HG03064 (cell line): ENCODE data around the gene HMGCS2.
"Not testable (repeated sequence)": the region's sequence is repeated elsewhere in the genome, so short reads cannot be mapped to it uniquely, and the experiment has no call there.

ENCODE experiments used
- ATAC-seq: cut with Tn5 transposase; IDR thresholded peaks from one replicate; pipeline ENCODE4 v1.9.1; 2021; ENCODE audit warnings: low read depth; ENCODE audit not compliant: unreplicated experiment

The HMGCS2 gene

DNA sequence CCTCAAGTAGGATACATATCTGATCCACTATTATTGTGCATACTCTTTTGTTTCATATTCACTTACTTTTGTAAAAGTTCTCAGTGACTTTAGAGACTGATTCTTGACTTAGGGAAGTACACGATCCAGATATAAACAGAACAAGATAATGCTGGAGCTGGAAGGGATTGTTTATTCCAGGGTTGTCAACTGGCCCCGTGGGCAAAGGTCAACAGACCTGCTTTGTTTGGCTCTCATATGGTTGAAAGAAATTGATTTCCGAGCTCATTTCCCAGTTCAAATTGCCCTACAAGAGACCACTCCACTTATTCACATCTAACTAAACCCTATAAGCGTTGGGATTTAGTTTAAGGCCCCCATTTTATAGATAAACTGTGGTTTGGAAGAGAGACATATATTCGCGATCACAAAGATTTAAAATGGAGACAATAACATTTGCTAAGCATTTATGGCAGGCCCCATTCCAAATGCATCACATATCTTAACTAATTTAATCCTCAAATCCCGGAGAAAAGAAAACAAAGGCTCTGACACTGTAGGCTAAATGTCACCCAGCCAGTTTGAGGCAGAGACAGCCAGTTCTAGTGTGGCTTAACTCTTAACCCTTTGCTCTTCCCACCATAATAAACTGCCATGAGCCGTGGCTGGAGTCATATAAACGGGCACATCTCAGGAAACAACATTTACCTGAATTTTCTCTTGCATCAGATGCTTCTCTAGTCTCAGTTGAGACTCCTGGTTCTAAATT, 21.9 kb upstream of the HMGCS2 start:
- no peak for ATAC-seq

DNA sequence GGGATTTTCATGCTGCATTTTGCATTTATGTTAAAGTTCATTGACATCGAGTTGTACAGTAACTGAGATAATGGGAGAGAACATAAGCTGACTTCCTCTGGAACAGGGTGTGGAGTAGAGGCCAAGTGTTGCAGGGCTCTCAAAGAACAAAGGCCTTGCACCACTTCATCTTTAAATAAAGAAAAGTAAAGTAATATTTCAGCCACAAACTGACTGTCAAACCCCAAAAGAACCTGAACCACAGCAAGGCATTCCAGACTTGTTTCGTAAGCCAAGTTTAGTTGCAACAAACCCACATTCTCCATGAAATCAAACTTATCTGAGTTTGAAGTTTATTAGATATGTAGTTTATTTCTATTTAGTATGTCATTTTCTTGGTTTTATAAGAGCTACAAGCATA, 19.1 kb upstream of the HMGCS2 start:
- ATAC-seq = no peak

DNA sequence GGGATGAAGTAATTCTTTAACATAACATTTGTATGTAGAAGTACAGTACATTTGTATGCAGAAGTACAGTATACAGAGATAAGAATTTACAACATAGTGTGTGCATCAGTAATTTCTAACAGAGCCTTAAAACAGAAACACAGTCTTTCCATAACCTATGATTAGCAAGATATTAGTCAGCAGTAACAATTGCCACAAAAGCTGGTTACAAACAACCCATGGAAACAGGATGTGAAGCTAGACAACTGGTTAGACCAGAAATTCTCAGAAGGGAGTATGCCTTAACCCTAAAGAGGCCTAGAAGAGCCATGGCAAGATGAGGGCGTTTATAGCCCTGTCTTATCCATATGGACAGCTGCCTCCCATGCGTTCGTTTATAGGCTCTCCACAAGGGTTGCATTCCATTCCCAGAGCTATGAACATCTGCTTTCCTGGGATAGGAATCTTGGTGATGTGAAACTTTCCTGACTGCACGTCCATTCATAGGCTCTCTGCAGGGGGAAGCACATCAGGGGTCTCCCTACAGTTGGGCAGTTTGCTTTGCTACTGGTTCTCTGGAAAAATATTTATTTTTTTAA, 17.9 kb upstream of the HMGCS2 start:
- ATAC-seq = not testable (repeated sequence)

DNA sequence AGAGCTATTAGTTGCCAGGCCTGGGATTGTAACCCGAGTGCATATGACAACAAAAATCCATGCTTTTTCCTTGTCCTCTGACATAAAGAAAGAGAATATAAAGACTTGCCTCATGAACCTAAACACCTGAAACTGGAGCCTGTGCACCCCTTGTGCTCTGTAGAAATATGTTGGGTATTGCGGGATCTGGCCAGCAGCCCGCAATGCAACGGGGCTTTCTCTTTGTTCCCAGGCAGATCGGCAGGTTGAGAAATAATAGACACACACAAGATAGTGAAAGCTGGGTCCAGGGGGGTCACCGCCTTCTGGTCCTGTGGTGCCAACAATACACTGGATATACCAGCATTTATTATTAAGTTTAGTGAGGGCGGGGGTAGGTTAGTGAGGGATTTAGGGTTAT, 17.3 kb upstream of the HMGCS2 start:
- ATAC-seq = not testable (repeated sequence)

DNA sequence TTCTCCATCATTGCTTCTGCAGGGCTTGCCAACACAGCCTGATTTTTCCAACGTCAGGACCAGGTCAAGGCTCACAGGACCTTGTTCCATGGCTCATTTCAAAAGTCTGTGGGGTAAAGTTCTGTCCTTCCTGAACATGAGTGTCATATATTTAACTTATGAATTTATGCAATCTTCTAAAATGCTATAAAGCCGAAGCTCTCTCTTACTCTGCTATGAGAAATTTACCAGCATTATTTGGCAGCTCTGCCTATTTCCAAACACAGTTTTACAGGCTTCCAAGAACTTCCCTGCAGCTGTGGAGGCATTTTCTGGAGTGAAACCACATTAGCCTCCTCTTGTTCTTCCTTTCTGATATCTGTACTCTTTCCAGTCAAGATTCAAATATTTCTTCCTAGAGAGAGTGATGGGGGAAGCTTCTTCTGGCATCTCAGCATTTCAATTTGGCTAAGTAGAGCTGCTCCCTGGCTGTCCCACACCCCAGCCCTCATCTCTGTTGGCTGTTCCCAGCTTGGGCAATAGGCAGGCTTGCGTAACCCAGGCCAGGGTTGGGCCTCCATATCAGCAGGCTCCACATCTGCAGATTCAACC, 15.6 kb upstream of the HMGCS2 start:
- ATAC-seq = no peak

DNA sequence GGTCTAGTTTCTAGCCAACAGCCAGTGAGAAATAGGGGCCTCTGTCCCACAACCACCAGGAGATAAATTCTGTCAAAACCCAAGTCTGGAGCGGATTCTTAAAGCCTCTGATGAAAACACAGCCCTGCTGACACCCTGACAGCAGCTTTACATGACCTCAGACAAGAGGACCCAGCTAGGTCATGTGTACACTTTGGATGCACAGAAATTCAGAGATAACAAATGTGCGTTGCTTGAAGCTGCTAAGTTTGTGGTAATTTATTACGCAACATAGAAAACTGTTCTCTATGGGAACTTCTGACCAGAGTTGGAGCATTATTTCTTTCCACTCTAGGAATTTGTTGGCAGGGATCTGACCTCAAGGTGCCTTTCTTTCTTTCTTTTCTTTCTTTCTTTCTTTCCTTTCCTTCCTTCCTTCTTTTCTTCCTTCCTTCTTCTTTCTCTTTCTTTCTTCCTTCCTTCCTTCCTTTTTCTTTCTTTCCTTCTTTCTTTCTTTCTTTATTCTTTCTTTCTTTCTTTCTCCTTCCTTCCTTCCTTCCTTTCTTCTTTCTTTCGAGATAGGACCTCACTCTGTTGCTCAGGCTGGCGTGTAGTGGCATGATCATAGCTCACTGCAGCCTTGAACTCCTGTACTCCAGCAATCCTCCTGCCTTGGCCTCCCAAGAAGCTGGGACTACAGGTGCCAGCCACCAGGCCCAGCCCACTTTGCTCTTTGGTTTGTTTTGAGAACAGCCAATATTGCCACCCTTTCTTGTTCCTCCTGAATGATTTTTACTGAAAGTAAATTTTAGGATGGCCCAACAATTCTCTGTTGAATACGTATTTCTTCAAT, 14.9 kb upstream of the HMGCS2 start:
- no peak for ATAC-seq

DNA sequence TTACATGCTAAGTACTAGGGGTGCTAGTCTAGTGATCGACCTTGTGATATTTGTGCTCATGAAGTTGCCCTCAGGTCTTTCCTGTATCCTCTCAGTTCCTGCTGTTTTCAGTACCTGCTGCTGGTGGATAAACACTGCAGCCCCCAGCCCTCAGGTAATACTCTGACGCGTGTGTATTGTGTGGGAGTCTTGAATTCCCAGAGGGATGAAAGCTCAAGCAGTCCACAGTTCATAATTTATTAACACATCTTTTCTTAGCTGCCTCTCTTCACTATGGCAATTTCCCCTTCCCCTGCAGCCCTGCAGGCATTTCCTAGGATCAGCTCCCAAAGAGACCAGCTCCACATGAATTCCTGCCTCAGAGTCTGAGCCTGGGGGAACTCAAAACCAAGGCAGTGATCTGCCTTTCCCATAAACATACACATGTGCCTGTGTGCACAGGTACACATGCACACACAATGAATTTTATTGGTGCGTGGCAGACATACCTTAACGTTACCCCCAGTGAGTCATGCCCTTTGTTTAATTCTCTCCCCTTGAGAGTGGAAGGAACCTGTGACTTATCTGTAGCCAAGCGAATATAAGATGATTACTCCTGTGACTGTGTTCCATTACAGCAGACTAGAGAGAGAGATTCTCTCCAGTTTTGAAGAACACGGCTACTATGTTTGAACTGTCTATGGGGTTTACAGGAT, 14.1 kb upstream of the HMGCS2 start:
- no peak for ATAC-seq

DNA sequence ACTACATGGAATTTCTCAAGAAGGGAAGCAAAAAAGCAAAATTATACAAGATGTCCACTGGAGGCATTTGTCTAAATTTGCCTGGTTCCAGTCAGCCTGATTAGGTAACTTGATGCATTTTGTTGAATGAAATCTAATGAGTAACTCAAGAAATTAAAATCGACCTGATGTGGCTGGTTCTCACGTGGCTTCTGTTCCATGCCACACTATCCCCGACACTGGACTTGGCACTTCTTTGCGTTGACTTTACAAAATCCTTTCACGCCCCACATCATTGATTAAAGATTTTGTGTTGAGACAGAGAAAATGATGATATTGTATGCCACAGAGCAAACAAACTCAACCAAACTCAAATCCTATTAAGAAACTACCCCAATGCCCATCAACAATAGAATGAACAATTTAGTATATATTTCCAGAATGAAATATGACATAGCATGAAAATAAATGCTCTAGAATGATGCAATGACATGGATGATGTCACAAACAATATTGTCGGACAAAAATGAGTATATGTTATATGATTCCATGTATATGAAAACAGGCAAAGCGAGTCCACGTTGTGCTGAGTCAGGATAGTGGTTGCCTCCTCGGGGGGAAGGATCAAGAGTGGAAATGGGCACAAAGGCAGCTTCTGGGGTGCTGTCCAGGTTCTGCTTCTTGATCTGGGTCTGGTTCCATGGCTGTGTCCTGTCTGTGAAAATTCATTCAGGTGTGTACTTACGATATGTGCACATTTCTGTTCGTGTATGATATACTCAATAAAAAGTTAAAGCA, 12.9 kb upstream of the HMGCS2 start:
- ATAC-seq = no peak

DNA sequence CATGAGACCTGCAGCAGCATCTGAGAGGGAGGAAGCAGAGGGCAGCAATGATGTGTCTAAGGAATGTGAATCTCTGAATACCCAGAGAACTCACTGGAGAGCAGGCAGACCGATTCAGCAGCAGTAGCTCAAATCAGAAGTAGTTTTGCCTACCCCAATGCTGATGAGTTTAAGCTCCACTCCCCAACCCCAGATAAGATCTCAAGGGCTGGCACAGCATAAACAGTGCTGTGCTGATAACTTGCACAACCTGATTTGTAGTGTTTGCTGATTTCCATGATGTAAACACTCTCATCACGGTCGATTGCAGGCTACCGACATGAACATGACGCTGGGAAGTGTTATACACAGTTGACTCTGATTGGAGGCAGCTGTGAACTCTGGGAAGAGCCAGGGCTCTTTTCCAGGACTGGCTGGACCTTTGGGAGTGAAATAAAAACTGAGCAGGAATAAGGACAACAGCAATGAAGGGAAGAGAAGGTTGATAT, 11.2 kb upstream of the HMGCS2 start:
- ATAC-seq = no peak

DNA sequence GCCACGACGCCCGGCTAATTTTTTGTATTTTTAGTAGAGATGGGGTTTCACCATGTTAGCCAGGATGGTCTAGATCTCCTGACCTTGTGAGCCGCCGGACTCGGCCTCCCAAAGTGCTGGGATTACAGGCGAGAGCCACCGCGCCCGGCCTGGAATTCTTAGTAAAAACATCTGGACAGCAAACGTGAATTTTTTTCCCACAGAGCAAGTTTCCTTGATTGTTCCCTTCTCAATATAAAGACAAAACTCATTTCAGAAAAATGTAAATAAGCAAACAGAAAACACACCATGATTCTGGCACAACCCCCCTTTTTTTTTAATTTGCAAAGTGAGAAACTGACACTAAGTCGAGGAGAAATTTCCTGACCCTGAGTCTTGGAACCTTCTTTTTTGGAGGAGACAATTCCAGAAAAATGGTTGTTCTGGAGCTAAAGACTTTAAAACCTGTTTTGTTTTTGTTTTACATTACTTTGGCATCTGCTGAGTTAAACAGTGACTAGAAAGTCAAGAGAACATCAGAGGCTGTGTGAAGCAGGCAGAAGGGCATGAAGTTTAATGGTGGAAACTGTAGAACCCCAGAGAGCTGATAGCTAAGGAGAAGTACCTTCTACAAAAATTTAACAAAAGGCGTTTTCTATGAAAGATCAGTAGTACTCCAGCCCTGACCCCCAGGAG, 10.3 kb upstream of the HMGCS2 start:
- ATAC-seq = no peak

DNA sequence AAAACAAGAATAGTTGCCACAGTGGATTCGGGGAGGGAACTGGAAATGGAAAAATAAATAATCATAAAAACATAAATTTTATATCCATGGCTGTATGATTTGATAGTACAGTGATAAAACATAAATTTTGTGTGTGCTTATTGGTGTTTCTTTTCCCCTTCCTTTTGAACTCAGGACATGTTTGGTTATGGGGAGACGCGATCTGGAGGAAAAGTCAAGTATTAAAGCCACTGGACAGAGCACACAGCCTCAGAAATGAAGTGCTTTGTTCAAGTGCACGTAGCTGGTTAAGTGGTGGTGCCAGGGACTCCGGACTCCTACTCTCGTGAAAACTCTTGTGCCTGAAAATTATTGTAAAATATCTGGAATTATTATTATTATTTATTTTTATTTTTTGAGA, 9.7 kb upstream of the HMGCS2 start:
- no peak for ATAC-seq

DNA sequence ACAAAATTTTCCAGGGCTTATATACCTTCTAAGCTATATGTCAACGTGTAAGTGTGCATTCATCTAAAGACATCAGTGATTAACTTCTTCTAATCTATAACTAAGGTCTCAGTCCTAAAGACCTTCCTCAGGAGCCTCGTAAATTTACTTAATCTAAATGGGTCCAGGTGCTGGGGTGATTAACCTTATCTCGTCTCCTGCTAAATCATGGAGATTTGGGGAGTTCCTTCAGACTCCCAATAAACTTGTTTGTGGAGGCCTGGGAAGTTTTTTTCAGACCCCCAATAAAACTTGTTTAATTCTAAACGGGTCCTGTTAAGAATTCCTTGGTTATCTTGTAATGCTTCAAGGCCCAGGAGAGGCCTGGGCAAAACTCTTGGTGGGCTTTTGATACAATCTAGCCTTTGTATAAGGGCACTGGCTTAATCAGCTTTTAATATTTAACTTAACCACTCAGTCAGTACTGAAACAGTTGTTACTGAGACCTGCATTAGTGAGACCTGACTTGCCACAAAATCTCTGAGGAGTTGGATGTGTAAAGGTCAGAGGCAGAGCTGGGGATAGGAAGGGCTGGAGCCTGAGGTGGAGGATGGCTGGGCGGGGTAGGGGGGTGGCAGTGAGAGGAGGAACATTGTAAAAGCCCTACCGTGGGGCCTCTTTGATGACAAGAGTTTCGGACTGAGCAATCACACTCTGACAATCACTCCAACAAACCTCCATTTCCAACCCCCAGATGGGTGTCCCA, 6.2 kb upstream of the HMGCS2 start:
- no peak for ATAC-seq

DNA sequence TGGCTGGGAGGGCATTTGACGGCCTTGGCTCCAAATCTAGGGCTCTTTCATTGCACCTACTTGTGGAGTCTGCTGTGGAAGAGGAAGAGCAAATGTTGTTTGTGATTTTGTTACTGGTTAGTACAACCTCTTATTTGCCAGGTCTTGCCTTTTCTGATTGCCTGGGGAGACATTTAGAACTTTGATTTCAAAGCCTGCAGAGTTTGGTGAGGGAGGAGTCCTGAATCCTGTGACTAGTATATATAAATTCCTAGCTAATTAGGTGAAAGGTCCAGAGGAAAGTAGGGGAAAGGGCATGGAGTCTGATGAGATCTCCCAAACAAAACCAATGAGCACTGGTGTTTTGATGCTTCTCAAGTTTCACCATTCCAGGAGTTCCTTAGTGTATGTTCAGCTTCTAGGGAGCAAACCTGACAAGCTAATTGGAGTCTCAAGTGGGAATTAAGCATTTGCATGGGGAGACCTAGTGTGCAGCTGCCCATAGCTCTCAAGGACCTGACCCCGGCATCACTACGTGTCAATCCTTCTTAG, 5.1 kb upstream of the HMGCS2 start:
- ATAC-seq = no peak

DNA sequence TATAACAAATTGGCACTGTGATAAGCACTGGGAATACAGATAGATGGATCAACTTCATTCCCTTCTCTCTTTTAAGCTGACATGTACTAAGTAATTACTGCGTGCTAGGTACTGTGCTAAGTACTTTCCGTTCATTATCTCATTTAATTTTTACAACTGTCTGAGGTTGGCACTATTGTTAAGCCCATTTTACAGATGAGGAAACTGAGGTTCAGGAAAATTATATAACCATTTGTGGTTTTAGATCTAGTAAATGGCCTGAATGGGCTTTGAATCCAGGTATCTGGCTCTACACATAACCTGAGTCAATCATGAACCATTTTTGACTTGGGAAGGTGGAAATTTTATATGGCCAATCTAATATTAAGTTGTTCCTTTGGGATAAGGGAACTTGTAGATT, 3.6 kb upstream of the HMGCS2 start:
- ATAC-seq = no peak

DNA sequence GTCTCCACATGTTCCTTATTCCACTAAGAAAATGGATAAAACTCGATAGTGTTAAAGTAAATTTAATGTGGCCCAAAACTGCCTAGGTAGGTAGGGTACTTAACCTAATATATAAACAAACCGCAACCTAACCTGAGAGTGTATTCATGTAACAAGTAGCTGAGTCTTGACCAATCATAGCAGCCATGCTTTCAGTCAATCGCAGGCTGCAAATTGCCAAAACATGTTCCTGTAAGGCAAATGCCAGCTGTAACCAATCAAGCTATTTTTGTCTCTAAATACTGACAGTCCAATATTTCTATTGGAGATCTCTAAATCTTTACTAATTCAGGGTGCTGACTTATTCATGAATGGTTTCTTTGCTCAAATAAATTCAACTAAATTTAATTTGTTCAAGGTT, 3.1 kb upstream of the HMGCS2 start:
- ATAC-seq = no peak

DNA sequence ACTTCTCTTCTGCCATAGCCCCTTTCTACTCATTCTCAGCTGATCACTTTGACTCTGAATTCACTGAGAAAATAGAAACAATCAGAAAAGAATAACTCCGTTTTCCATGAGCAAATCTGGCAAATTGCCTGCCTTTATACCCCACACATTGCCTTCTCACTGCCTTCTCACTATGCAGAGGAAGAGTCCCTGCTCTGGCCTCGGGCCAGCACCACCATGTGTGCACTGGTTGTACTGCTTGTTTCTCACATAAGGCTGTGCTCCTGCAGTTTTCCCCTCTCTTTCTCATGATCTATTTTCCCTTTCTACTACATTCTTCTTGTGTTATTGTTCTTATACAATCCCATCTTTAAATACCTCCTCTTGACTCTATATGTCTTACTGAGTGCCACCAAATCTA, 2.3 kb upstream of the HMGCS2 start:
- ATAC-seq = no peak

DNA sequence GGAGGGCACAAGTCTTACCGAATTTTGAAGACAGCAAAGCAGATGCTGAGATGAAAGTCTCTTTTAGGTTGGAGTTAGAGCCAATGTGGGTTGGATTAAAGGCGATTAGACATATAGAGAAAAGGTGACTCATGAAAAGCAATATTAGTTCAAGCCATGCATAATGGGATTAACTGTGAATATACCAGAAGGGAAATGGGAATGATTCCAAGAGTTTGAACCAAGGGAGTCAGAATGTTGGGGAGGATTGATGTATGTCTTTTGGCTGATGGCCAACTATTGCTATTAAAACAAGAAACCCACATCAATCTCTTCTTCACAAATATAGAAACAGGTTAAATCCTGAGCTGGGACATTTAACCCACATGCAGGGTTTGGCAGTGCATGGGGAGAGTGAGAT, 1.2 kb downstream of the HMGCS2 start:
- ATAC-seq = no peak

DNA sequence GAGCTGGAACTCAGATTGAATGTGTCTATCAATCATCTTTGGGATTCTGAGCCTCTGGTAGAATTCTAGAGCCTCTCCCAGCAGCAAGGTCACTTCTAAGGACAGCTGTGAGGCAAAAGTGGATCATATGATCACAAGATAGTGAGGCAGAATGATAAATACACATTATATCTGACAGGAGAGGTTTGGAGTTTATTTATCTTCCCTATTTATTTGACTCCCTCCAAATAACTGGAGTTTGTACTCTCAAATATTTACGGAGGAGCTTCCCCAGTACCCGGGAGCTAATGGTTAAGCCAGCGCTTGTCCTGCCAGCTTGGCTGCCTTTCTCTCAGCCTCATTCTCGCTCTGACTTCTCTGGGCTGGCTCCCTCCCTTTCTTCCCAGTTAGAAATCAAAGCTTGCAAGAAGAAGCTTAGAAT, 2.3 kb downstream of the HMGCS2 start:
- ATAC-seq = no peak
